Inflammatory macrophage treated with lipopolysaccharide for 1 hour (primary cell): ENCODE measurements around the gene PCDHGA1.
A peak's percentile ranks its signal among the peaks of the same experiment; 100 is the strongest.
"Not testable (repeated sequence)": the region's sequence is repeated elsewhere in the genome, so short reads cannot be mapped to it uniquely, and the experiment has no call there.

ENCODE experiments used
- DNase-seq, 2 donors: peaks; one replicate each; pipeline ENCODE4 v3.0.0-alpha.2; 2020 to 2022

The PCDHGA1 gene

GRCh38 chr5:141383345-141383744, 53.0 kb downstream of the PCDHGA1 start:
- DNase-seq, result no peak

- DNase-seq, result no peak
Measured at GRCh38 chr5:141384471-141385267, 54.4 kb downstream of the PCDHGA1 start.

GRCh38 chr5:141387557-141388311, 57.4 kb downstream of the PCDHGA1 start, which contains the start of gene PCDHGB4:
TSS of gene PCDHGB4 (plus strand) at chr5:141387698. CDS start at chr5:141387885, 187 bp downstream.
- DNase-seq, result peak; percentile 7 to 14

GRCh38 chr5:141388661-141389060, 58.3 kb downstream of the PCDHGA1 start:
- DNase-seq, result no peak

- DNase-seq, result no peak
Measured at GRCh38 chr5:141389153-141390042, 59.1 kb downstream of the PCDHGA1 start.

- no peak for DNase-seq
Measured at GRCh38 chr5:141392429-141393198, 62.3 kb downstream of the PCDHGA1 start, which contains the start of gene PCDHGA8. TSS of gene PCDHGA8 (plus strand) at chr5:141392633. CDS start at chr5:141392814, 181 bp downstream.

- no peak for DNase-seq
Measured at GRCh38 chr5:141393267-141393666, 63.0 kb downstream of the PCDHGA1 start.

GRCh38 chr5:141394401-141395187, 64.3 kb downstream of the PCDHGA1 start:
- not testable (repeated sequence) for DNase-seq

- peak; percentile 44 to 49 for DNase-seq
Measured at GRCh38 chr5:141397756-141398551, 67.6 kb downstream of the PCDHGA1 start, which contains the start of gene PCDHGB5. TSS of gene PCDHGB5 (plus strand) at chr5:141397947. CDS start at chr5:141398128, 181 bp downstream.

- DNase-seq, result no peak
Measured at GRCh38 chr5:141398608-141399007, 68.3 kb downstream of the PCDHGA1 start.

GRCh38 chr5:141399555-141400258, 69.4 kb downstream of the PCDHGA1 start:
- no peak for DNase-seq

- peak; percentile 11 to 36 for DNase-seq
Measured at GRCh38 chr5:141402553-141403243, 72.4 kb downstream of the PCDHGA1 start, which contains the start of gene PCDHGA9. TSS of gene PCDHGA9 (plus strand) at chr5:141402778. CDS start at chr5:141402953, 175 bp downstream.

GRCh38 chr5:141403387-141403786, 73.1 kb downstream of the PCDHGA1 start:
- DNase-seq, result no peak

- peak; percentile 43 to 54 for DNase-seq
Measured at GRCh38 chr5:141407790-141408505, 77.6 kb downstream of the PCDHGA1 start, which contains the start of gene PCDHGB6. TSS of gene PCDHGB6 (plus strand) at chr5:141408021. CDS start at chr5:141408203, 182 bp downstream.

GRCh38 chr5:141409598-141410306, 79.4 kb downstream of the PCDHGA1 start:
- DNase-seq, result no peak

- DNase-seq, result no peak
Measured at GRCh38 chr5:141411575-141411974, 81.3 kb downstream of the PCDHGA1 start.
